GM10266 (cell line): ENCODE data around the gene ZBTB43.

Experiments
- DNase-seq: peaks from one replicate; pipeline ENCODE4 v3.0.0; 2012; ENCODE audit errors: extremely low spot score
- CTCF ChIP-seq: IDR thresholded peaks from 2 replicates; pipeline ENCODE4 v1.5.1; 2012; ENCODE audit warnings: mild to moderate bottlenecking, low read depth; ENCODE audit not compliant: control insufficient read depth, insufficient read depth; ENCODE audit errors: missing control alignments

The ZBTB43 gene

DNA sequence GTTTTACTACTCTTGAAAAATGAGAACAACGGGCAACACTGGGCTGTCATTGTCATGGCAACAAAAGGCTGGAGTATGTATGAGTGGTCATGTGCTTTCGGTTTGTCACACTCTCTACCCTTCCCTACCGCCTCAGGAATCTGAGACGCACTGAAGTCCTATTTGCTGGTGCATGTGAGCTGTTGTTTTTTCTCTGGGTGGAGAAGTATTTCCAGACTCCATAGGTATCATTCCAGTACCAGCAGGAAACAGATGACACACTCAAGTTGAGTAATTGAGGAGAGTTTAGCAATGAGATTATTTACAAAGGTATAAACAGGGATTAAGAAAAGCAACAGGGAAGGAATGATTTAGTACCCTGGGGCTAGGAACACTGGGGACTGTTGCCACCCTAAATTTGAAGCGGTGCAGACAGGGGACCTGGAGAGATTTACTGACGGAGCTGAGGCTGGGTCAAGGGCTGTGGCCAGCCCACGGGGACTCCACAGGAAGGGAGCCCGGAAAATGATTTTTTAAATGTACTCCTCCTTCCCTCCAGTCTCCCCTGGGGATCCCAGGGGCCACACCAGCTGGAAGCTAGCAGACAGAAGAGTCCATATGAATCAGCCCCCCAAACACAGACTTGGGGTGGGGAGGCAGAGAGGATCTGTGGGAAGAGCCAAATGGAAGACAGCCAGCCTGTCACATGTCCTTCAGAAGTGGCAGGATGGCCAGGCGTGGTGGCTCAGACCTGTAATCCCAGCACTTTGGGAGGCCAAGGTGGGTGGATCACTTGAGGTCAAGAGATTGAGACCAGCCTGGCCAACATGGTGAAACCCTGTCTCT is 13.2 kb upstream of the ZBTB43 start:
- no peak for TF ChIP-seq CTCF
- DNase-seq: no peak

DNA sequence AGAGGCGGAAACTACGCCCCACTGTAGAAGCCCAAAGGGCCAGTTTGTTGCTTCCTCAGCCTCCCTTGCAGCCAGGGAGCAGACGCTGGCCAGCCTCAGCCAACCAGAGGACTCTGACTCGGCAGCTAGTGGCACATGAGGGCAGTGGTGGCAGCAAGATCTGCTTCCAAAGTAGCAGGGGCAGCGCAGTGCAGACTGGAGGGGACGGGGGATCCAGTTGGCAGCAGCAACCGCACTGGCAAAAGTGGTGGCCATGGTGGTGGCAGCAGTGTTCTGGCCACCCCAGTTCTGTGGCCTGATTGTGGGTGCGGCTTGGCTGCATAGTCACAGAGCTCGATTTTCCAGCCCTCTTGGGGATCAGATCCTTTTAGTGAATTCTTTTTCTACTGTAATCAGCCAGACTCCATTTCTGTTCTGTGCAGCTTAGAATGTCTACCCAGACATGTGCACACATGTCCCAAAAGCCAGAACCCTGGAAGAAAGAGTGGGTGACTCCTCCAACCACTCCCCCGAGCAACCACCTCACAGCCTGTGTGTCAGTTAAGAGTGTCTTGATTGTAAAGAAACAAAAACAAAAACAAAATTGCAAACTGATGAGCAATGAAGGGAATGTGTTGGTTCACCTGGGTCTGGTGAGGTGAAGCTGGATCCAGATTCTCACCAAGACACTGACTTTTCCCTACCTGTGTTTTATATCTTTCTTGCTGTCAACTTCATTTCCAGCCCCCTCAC is 11.0 kb upstream of the ZBTB43 start:
- DNase-seq: no peak
- TF ChIP-seq CTCF: no peak

GRCh38 chr9:126794441-126794840 is 10.4 kb upstream of the ZBTB43 start:
- TF ChIP-seq CTCF: no peak
- no peak for DNase-seq

DNA sequence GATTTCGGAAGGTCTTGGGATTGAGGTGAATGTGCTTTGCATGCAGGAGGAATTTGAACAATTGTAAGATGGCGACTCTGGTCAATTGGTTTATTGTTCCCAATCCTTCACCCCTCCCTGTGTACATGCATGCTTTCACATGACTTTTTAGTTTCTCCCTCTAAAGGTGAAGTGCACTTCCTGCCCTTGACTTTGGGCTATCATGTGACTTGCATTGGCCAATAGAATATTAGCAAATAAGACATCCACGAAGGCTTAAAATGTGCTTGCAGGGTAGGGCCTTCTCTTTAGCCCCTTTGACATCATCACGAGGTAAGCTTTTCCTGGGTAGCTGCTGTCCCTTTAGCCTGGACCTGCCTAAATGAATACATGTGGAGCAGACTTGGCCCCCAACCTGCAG is 8.1 kb upstream of the ZBTB43 start:
- DNase-seq: no peak
- no peak for TF ChIP-seq CTCF

- DNase-seq: no peak
- TF ChIP-seq CTCF: no peak
Measured at GRCh38 chr9:126797903-126798302, 6.9 kb upstream of the ZBTB43 start.

DNA sequence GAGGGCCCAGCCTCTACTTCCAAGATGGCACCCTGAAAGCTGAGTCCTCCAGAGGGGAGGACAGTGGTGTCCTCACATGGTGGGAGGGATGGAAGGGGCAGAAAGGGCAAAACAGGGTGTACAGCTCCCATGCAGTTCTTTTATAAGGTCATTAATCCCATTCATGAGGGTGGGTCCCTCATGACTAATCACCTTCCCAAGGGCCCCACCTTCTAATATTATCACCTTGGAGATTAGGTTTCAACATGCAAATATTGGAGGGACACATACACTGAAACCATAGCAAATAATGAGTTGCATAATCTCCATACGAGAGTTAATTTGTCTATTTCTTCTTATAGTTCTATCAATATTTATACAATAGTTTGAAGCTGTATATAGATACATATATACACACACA is 5.8 kb upstream of the ZBTB43 start:
- TF ChIP-seq CTCF: no peak
- no peak for DNase-seq
